ENCODE data around the gene SPATS2L.

DNA sequence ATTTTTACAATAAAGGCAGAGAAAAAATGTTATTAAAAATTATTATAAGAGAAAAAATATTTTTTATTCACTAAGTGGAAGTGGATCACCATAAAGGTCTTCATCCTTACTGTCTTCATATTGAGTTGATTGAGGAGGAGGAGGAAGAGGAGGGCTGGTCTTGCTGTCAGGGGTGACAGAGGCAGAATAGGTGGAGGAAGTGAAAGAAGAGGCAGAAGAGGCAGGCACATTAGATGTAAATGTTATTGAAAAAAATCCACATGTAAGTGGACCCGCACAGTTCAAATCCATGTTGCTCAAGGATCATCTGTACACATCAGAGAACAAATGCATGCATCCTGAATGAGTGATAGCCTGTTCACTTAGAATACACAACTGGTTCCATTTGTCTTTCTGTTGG lies 6.4 kb upstream of the SPATS2L start:
- no peak for TF ChIP-seq CEBPB (IDR thresholded peaks at IDR 0.05)
- TF ChIP-seq FOXM1 (IDR thresholded peaks at IDR 0.05; ENCODE audit: borderline replicate concordance, low read depth), result no peak
- TF ChIP-seq, protein P1, sequence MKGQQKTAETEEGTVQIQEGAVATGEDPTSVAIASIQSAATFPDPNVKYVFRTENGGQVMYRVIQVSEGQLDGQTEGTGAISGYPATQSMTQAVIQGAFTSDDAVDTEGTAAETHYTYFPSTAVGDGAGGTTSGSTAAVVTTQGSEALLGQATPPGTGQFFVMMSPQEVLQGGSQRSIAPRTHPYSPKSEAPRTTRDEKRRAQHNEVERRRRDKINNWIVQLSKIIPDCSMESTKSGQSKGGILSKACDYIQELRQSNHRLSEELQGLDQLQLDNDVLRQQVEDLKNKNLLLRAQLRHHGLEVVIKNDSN (IDR thresholded peaks at IDR 0.05), result no peak
- TF ChIP-seq, protein P2, sequence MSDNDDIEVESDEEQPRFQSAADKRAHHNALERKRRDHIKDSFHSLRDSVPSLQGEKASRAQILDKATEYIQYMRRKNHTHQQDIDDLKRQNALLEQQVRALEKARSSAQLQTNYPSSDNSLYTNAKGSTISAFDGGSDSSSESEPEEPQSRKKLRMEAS (IDR thresholded peaks at IDR 0.05), result no peak
- no peak for TF ChIP-seq TAF1 (IDR thresholded peaks at IDR 0.05; ENCODE audit: low read depth)
- no peak for TF ChIP-seq TCF12 (IDR thresholded peaks at IDR 0.05; ENCODE audit: low read depth)
- no peak for TF ChIP-seq EP300 (IDR thresholded peaks at IDR 0.05; ENCODE audit: borderline replicate concordance)
- no peak for TF ChIP-seq RAD21 (IDR thresholded peaks at IDR 0.05; ENCODE audit: low read depth)
- TF ChIP-seq YY1 (IDR thresholded peaks at IDR 0.05; ENCODE audit: low read depth), result no peak
- TF ChIP-seq ZBTB7A (IDR thresholded peaks at IDR 0.05; ENCODE audit: low read depth), result no peak
- TF ChIP-seq, protein P3, sequence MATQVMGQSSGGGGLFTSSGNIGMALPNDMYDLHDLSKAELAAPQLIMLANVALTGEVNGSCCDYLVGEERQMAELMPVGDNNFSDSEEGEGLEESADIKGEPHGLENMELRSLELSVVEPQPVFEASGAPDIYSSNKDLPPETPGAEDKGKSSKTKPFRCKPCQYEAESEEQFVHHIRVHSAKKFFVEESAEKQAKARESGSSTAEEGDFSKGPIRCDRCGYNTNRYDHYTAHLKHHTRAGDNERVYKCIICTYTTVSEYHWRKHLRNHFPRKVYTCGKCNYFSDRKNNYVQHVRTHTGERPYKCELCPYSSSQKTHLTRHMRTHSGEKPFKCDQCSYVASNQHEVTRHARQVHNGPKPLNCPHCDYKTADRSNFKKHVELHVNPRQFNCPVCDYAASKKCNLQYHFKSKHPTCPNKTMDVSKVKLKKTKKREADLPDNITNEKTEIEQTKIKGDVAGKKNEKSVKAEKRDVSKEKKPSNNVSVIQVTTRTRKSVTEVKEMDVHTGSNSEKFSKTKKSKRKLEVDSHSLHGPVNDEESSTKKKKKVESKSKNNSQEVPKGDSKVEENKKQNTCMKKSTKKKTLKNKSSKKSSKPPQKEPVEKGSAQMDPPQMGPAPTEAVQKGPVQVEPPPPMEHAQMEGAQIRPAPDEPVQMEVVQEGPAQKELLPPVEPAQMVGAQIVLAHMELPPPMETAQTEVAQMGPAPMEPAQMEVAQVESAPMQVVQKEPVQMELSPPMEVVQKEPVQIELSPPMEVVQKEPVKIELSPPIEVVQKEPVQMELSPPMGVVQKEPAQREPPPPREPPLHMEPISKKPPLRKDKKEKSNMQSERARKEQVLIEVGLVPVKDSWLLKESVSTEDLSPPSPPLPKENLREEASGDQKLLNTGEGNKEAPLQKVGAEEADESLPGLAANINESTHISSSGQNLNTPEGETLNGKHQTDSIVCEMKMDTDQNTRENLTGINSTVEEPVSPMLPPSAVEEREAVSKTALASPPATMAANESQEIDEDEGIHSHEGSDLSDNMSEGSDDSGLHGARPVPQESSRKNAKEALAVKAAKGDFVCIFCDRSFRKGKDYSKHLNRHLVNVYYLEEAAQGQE (IDR thresholded peaks at IDR 0.05; ENCODE audit: low read depth), result no peak

Data from Ishikawa (cell line).